HuH-7.5 (cell line): Measurements from ENCODE around the gene MAP3K19.

Source experiments
- DNase-seq: peaks from one replicate; pipeline ENCODE4 v3.0.0; 2011; ENCODE audit warnings: low spot score

MAP3K19 gene

DNA sequence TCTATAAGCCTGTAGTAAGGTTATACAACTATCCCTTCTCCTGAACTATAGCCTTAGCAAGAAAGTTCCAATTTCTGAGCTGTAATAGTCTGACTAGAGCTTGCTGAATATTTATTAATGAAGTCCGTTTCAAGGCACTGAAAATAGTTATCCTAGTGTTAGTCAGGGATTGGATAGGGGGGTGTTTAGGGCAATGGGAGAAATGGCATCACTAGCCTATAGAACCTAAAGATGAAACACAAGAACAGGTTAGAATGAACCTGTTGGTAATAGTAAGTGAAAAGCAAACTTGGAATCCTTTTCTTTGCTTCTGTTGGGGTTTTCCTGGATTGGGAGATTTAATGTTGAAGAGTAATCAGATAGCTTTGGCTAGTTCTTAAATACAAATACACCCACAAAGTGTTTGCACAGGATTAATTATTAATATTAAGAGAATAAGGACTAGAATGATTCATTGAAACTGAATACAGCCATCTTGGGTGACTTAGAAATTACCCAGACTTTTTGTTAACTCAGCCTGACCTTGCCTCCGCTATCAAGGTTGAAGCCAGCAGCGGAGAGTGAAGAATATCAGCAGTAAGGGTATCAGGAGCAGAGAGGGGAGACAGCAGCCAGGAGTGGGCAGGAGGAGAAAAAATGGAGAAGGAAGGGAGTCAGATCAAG, 114.3 kb downstream of the MAP3K19 start:
- no peak for DNase-seq

GRCh38 chr2:134927195-134927594, 120.1 kb downstream of the MAP3K19 start:
- DNase-seq = no peak

GRCh38 chr2:134926231-134926931, 120.9 kb downstream of the MAP3K19 start:
- DNase-seq = no peak

- no peak for DNase-seq
Measured at GRCh38 chr2:134924912-134925311, 122.3 kb downstream of the MAP3K19 start.

- DNase-seq = no peak
Measured at GRCh38 chr2:134919341-134920210, 127.7 kb downstream of the MAP3K19 start.

- DNase-seq = peak; percentile 87
Measured at GRCh38 chr2:134918526-134919340, 128.5 kb downstream of the MAP3K19 start, which contains the start of gene CCNT2. CCNT2 (plus strand) TSS chr2:134918822; CDS start chr2:134918855, 33 bp downstream.

DNA sequence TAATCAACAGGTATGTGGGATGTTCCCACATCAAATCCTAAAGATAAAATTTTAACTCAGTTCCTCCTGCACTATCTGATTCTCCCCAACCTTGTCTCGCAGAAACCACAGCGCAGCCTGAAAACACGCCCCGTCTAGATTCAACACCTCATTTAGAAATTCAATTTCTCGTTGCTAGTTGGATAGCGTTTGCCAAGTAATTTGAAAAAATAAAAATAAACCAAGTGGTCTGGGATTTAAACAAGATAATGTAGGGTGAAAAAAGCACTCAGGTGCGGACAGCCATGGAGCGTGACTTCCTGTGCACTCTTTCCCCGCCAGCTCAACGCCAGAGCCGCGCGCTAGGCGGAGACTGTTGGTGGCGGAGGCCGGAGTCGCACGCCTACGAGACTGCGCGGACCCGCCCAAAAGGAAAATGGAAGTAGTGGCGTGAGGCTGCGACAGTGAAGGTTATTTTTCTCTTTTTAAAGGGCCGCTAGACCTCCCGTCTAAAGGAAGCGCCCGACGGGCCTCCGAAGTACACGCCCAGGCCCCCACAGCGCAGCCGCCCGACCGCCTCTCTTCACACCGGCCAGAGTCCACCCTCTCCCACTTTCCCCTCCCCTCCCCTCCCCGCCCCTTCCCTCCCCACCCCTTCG, 129.2 kb downstream of the MAP3K19 start:
- no peak for DNase-seq

- no peak for DNase-seq
Measured at GRCh38 chr2:134917360-134917865, 129.8 kb downstream of the MAP3K19 start.
